IPS-18c (cell line): ENCODE results near the gene ZFYVE28.

Source experiments
- H3K4me3 ChIP-seq: 2 replicates; pipeline ENCODE4 v1.7.0; 2013; ENCODE audit warnings: low read depth, mild to moderate bottlenecking, low read length, moderate library complexity; ENCODE audit not compliant: insufficient read depth
- H3K9me3 ChIP-seq: one replicate; pipeline ENCODE4 v1.6.1; 2013; ENCODE audit warnings: mild to moderate bottlenecking, low read length, moderate library complexity; ENCODE audit not compliant: control insufficient read depth, insufficient read depth

Gene ZFYVE28

DNA sequence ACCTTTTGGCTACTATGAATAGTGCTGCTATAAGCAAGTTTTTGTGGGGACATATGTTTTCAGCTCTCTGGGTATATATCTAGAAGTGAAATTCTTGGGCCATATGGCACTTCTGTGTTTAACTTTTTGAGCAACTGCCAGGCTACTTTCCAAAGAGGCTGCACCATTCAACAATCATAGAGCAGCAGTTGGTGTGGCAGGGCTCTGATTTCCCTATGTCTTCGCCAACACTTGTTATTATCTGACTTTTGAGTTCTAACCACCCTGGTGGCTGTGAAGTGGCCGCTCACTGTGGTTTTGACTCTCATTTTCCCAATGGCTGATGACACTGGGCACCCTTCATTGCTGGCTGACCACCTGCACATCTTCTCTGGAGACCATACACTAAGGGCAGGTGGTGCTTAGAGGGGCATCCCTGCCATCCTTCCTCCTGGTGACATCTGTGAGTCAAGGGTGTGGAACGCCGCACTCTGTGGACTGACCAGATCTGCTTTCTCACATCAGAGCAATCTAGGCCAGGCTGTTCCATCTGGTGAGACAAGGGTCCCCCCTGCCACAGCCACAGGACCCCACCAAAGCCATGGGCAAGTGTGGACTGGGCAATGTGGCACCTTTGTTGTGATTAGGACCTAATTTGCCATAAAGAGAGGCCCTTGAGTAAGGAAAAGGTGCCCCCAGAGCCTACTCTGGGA is 49.6 kb downstream of the ZFYVE28 start:
- H3K4me3 ChIP-seq = no peak overlapping the region
- peaks cover 6% of the 10 kb centered on the region for H3K9me3 ChIP-seq

DNA sequence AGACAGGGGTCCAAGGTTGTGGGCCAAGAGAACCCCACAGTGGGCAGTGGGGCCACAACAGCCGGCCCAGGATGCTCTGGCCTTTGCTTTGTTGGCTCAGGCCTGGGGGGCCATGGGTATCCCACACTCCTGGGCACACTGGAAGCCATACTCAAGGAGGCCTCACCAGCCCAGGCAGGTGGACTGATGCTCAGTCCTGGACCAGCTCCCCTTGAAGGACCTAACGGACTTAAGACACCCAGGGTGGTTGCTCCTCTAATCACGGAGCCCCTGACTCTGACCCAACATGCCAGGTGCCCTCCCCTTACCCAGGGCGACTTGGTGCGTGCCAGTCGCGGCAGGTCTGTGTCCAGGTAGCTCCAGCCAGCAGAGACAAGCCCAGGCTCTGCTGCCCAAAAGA is 50.8 kb downstream of the ZFYVE28 start:
- no peaks in the 10 kb centered on the region for H3K9me3 ChIP-seq
- no peak overlapping the region for H3K4me3 ChIP-seq

DNA sequence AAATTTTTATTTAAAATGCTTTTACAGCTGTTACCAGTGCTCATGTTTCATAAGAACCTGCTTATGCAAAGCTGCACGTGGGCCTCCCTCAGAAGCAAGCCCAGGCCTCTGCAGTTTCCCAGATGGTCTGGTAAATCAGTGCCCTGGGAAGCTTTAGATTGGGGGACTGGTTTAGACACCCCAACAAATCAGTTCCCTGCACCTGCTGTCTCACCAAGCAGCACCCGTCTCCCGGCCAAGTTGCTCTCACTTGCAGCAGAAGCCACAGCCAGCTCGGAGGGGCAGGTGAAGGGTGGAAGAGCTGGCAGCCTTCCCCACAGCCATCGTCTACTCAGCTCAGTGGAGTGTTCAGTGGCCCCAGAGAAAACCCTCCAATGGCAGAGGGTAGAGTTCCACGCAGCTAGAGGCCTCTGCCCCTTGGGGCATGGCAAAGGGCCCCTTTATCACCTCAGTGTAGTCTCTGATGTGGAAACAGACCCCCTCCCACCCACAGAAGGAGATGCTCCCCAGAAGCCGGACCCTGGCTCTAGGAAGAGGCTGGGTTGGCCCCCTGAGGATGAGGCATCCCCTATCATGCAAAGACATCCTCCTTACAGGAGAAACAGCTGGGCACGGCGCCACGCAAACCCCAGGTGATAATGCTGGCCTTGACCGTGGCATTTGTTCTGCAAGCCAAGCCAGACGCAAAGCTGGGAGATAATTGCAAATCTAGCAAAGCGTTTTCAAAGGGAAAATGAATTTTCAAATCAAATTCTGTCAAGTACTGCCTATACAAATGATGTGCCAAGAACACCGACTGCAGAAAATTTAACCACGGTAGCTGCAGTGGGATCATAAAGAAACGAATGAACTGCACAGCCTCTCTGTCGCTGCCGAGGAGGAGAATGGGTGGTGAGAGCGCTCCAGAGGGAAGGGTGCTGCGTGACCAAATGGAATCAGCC is 51.9 kb downstream of the ZFYVE28 start:
- no peak overlapping the region for H3K4me3 ChIP-seq

DNA sequence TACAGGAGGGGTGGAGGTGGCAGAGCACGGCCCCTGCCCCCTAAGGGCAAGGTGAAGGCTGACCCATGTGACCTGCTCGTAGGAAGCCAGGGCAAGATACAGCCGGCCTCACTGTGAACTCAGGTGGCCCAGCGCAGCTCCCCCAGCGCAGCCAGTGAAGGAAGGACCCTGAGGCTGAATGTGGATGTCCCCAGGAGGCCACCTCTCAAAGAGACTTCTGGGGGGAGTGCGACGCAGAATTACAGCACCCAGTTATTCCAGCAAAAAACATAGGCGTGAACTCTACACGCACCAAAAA is 52.6 kb downstream of the ZFYVE28 start:
- Histone ChIP-seq H3K4me3 (no peak overlapping the region), H3K9me3 (no peaks in the 10 kb centered on the region)

More for the DNA sequence above, 51.9 kb downstream of the ZFYVE28 start:
- no peaks in the 10 kb centered on the region for H3K9me3 ChIP-seq

DNA sequence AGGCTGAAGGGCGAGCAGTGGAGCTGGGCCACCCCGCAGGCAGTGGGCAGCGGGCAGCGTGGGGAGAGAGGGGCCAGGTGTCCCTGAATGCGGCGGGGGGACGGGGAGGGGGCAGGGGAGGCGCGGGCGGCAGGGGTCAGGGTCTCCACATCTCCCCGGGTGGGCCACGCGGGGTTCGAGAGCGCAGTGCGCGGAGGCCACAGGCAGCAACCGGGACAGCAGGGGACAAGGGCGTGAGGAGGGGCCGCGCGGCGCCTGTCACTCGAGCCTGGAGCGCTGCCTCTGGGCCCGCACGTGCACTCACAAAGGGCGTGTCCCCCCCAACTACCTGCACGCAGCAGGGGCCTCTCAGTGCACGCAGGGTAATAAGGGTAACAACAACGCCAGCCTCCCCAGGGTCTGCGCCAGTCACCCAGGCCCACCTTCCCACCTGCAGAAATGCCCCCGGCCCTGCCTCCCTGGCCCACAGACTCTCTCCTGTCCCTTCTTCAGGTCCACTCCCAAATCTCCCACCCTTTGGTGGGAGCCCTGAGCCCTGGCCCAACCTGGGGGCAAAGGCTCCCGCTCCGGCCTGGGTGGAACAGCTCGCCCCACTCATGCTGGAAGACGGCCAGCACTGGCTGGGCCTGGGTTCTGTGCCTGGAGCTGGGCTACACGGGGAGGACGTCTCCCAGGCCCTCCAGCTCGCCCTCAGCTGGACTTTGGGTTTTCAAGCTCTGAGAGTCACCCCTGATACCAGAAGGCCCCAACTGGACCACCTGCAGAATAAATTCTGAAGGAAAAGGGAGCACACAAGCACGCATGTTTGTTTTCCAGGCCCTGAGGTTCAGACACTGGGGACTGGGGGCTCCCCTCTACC is 53.2 kb downstream of the ZFYVE28 start:
- Histone ChIP-seq H3K9me3 (no peaks in the 10 kb centered on the region), H3K4me3 (no peak overlapping the region)

DNA sequence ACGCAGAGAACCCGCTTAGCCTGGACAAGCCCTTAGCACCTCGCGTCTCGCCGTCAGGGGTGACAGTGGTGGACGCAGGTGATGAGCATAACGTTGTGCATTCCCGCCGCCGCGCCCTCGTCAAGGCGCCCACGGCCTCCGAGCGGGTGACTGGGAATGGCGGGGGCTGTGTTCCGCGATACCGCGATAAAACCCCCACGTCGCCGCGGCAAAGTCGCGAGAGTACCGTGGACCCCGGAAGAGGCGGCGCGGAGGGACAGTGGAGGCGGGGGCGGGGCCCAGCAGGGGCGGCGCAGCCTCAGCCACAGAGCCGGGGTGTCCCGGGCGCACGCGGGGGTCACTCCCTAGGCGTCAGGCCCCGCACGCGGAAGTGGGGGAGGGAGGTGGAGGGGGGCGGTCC is 53.8 kb downstream of the ZFYVE28 start:
- H3K4me3 ChIP-seq = no peak overlapping the region
- H3K9me3 ChIP-seq = no peaks in the 10 kb centered on the region

DNA sequence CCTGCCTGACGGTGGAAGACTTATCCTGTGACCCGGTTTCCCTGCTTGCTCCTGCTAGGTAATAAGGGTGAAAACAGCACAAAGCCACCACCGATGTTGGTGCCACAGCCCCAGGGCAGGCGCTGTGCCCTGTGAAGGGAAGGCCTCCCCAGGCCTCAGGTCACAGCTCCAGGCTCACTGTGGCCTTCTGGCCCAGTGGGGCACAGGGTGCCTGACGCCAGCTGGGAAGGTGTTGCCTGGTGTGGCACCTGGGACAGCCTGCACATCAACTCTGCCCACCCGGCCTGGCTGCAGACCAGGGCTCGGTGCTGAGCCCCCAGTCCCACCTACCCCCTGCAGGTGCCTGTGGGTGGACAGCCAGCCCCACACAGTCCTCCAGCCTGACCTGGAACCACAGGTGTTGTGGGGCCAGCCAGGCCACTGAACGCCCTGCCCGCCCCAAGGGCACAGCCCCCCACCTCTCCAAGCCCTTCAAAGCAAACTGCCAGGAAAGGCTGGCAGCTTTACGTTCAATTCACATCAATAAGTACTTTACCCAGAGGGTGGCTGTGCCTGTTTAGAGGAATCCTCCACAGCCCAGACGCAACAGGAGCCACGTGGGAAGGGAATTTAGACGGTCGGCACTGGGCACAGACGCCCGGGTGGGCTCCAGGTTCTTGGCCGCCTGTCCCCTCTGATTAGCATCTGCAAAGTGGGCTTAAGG is 54.3 kb downstream of the ZFYVE28 start:
- H3K4me3 ChIP-seq = no peak overlapping the region

DNA sequence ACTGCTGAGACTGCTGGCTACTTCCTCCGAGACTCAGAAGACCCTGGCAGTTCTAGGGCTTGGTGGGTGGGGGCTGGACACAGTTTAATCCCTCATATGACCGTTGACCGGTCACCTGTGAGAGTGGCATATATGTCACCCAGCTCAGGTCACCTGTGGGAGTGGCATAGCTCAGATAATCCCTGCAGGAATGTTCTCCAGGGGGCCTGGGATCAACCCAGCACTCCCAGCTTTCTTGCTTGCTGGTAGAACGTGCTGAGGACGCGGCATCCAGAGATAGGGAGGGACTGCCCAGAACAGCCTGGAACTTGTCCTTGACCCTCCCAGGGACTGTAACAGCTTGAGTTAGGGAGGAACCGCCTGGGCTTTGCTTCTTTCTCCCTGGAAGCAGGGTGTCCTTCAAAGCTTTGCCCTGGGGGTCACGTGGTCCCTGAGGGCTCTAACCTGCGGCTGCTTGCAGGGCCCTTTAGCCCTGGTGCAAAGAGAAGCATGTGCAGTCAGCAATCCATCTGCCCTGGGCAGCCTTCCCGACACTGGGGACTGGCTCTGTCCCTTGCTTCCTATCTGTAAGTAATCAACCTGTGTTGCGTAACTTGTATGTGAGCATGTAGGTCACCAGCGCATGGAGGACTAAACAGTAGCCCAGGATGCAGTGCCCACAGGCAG is 55.3 kb downstream of the ZFYVE28 start:
- no peak overlapping the region for H3K4me3 ChIP-seq
- H3K9me3 ChIP-seq = no peaks in the 10 kb centered on the region

More for the DNA sequence above, 54.3 kb downstream of the ZFYVE28 start:
- H3K9me3 ChIP-seq = no peaks in the 10 kb centered on the region

DNA sequence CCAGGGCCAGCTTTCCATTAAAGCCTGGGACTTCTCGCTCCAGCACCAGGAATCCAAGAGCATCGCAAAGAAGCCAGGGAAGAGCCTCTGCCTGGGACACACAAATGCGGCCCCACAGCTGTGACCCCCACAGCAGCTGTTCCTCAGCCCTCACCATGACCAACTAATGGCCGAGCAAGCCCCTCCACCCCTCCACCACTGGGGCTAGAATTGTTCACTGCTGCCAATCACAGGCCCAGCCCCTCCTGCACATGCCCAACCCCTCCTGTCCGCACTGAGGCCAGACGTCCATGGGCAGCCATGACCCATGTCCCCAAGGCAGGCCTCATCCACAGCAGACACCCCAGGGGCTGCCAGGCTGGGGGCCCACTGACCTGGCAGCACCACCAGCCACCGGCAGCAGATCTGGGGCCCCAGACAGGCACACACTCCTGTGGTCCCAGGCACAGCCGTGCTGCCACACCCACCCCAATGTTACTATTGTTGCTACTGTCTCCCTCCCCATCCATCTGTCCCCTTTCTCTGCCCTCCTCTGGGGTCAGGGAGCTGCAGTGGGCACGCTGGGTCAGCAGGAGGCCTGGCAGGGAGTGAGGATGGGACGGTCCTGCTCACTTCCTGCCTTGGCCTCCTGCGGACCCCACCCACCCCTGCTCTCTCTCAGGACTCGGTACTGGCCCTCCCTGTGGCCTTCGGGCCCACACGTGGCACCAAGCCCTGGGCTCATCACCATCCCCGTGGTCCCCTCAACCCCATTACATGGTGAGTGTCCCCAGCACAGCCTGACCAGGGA is 56.0 kb downstream of the ZFYVE28 start:
- H3K9me3 ChIP-seq = no peaks in the 10 kb centered on the region
- H3K4me3 ChIP-seq = no peak overlapping the region

DNA sequence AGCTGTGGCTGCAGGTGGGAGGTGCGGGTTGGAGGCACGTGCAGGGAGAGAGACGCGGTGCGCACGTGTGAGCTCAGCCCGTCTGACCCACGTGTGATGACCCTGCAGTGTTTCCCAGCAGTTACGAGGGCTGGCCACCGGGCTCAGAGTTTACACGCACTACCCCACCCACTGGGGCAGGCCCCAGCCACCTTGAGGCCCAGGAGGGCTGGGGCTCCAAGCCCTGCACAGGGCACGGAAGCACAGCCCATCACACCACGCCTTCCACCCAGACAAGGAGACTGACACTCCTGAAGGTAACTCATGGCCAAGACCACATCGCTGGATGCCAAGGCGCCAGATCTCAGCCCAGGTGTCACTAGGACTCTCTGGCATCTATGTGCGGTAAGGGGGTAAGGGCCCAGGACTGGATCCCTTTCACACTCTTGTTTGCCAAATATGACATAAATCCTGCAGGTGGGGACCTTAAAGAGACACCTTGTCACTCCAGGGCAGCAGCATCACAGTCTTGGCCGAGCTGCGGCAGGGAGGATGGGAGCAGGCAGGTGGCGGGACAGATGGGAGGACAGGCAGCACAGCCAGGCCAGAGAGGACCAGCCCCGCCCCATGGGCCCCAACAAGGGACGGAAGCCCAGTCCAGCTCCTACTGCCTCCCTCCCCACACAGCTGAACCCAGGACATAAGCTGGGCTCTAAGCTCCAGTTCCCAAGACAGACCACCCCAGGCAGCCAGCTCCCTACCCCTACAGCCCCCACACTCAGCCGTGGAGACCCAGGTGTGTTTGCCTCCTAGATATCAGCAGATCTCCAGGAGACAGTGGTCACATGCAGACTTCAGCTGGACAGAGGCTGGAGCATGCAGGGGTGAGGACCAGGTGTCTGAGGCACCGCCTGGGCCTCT is 56.8 kb downstream of the ZFYVE28 start:
- H3K9me3 ChIP-seq = no peaks in the 10 kb centered on the region
- H3K4me3 ChIP-seq = no peak overlapping the region

DNA sequence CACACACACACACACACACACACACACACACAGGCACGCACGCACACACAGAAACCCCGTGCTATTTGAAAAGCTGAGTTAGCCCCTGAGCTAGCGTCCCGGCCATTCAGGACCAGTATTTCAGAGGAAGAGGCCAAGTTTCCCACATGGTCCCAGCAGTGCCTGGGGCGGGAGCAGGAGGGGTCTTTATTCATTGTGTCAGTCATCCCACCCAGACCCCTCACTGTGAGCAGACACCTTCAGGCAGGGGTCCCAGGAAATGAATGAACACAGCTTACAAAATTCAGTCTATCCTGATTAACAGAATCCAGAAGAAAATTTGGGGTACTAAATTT is 58.1 kb downstream of the ZFYVE28 start:
- Histone ChIP-seq H3K4me3 (no peak overlapping the region), H3K9me3 (no peaks in the 10 kb centered on the region)

DNA sequence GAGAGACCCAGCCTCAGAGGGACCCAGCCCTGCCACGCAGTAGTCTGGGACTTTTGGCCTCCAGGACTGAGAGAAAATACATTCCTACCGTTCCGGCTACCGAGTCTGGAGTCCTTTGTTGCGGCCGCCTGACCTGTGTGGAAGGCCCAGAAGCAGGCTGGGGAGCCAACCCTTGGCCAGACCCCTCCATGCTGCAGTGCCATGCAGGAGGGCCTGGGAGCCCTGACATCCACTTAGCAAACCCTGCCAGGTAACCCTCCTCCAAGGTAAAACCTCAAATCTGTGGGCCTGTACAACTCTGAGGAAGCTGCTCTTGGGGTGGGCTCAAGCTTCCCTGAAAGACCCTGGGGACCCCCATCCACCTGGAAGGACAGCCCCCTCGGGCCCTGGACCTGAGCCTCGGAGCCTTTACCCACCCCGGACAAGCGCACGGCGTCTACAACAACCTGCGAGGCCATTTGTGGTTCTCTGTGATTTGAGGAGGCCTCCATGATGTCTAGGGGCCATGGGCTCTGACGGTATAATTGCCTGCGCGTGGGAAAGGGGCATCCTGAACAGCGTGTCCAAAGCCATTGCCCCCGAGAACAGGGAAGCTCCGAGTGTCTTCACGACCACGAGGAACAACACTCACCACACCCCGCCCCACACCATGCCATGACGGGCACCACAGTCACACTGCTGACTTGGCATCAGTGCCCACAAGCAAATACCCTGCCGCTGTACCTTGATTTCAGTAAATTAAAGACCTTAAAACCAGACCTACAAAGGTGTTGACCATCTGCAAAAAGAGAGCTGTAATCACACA is 58.7 kb downstream of the ZFYVE28 start:
- Histone ChIP-seq H3K9me3 (no peaks in the 10 kb centered on the region), H3K4me3 (no peak overlapping the region)

DNA sequence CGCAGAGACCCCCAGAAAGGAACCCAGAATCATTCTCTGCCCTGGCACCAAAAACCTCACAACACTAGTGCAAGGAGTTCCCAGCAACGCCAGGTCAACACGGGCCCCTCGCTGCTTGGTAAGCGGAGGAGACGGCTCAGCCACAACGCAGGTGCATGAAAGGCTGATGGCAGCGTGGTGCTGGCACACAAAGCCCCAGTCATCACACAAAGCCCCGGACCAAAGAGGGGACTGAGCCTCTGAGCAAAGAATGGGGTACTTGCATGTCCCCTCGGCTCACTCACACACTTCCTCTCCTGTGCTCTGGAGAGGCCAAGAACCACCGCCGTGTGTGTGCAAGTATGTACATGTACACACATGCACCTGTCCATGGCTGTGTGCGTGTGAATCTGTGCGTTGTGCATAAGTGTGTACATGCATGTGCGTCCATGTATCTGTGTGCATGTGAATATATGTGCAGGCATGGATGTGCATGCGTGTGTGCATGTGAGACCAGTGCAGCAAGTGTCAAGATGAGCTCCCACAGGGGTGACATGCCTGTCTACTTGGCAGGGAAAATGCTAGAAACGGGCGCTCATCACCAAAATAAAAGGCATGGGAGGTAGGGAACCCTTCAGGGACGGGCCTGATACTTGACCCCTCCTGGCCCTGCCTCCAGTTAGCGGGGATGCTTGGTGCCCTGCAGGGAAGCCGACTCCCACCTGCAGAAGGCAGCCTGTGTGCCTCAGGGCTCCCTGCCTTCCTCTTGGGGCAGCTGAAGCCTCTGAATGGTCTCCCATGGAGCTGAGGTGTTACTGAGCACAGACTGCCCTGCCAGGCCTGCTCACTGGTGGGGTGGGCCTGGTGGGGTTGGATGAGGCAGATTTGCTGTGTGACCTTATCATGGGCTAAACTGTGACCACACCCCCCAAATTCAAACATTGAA is 60.4 kb downstream of the ZFYVE28 start:
- H3K4me3 ChIP-seq = no peak overlapping the region
- no peaks in the 10 kb centered on the region for H3K9me3 ChIP-seq
